HG03175 (cell line): ENCODE data around the gene ROBO2.

ENCODE experiments used
- ATAC-seq: cut with Tn5 transposase; IDR thresholded peaks from one replicate; pipeline ENCODE4 v1.9.1; 2021; ENCODE audit warnings: mild to moderate bottlenecking, moderate library complexity; ENCODE audit not compliant: unreplicated experiment

The ROBO2 gene

DNA sequence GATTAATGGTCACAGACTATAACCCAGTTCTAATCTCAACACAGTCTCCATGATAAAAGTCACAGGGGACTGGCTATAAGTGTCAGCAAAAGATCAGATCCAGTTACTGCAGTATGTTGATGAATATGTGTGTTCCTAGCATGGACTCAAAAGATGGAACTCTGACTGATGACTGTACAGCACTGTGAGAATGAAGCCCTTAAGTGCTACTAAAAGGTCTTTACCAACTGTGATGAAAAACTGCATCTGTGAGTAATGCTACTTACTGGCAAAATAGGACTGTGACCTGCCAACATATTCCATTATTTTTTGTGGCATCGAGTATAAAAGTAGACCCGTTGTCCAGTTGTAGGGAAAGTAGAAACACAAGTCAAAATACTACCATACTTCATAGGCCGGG is 284.2 kb downstream of the ROBO2 start:
- ATAC-seq, result no peak

DNA sequence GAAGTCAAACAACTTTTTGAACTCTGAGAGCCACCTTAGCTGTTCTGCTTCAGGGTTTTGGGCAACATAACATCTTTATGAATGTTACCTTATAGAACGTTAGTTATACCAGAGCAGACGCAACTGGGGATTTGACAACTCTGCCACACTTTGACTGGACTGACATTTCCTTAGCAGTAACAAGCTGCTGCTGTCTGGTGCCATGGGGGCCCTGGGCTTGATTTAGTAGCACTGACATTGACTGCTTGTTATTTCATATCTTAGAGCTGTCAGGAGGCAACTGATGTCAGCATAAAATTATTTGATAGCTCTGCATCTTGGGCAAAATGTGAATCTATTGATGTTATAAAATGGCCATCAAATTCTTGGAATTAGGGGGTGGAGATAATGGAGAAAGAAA is 285.4 kb downstream of the ROBO2 start:
- no peak for ATAC-seq

DNA sequence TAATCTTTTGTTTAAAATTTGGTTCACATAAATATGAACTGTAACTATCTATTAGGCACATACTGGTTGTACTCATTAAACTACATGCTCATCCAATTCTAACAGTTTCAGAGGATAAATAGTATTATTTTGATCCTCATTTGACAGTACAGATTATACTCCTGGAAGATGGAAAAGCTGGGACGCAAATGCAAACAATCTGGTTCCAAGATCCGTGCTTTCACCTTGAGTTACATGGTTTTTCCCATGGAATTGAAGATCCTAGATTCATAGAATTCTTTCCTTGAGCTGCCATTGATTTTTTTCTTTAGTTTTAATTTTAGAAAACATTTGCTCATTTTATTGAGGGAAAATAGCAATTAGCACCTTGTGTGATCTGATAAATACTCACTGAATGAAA is 285.8 kb downstream of the ROBO2 start:
- ATAC-seq, result no peak

DNA sequence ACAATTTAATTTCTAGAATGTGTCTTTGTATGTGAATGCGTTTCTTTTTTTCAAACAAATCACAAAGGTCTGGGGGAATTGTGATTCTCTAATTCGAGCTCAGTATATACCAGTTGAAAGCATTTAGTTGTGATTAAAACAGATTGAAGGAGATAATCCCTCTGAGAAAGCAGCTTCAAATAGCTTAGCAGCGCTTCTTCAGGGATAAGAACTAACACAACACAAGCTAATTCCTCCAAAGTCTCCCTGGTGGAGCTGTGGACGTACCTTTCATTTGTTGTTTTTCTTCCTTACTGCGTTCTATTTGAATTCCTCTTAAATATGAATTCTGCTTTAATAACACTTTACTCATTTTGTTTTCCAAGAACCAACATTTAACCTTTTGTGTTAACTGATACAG is 286.7 kb downstream of the ROBO2 start:
- ATAC-seq, result no peak

DNA sequence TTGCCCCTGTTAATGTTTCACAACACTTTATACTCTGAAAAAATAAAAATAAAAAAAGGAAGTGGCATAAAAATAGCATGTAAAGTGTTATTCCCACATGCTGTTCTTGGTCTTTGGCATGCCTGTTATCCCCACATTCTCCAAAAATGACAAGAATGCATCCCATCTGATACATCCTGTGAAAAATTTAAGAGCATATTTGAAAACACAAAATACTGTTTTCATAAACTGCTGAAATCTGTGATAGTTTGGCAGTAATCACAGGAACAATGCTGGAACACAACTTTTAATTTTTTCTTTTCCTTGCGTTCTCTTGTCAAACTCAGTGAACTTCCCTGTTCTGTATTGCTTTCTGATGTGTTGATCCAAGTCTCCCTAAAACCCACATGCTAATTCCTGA is 288.8 kb downstream of the ROBO2 start:
- ATAC-seq, result no peak

DNA sequence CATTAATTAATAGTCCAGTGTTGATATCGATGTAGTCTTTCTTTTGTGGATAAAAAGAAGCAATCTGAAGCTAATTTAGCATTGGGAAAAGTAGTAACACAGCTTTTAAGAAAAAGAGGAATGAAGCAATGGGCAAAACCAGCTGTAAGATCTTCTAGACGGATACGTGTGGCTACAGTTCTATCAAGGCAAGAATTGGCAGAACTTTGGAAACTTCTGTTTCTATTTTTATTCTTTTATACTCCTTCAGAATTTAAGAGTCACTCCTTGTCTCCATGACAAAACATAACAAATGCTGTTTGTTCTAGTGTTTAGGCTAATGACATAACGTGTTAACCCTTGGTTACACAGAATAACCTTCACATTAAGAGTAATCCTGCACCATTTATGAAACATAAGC is 289.2 kb downstream of the ROBO2 start:
- ATAC-seq, result no peak

DNA sequence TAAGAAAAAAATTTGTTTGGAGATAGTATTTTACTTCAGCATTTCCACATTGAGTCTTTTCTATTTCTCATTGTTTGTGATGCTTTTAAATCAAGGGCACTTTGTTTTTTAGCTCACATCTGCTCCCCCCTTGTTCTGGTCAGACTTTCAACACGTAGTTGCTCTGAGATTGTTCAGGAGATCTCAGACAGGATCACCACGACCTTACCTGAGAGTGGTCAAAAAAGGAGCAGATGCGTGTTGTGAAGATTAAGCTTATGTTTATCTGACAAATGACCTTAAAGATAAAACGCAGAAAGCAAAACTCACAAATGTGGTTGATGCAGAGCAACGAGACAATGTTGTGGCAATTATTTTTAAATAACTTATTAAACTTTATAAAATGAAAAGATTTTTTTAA is 298.3 kb downstream of the ROBO2 start:
- no peak for ATAC-seq

DNA sequence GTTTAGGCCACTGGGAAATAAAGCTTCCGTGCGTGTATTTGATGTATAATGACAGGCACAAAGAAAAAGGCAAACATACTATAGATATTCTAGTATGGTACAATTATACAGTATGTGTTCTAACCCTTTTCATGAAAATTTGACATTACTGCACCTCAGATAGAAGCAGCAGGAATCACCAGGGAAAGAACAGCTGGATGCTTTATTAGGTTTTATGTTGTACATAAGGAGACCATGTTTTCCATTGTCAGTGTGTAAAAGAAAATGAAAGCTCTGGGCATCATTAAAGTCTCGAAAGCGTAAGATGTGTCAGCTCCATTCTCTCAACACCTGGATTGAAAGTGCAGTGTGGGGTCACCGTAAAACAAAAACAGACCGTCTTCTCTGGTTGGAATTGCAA is 302.1 kb downstream of the ROBO2 start:
- no peak for ATAC-seq

DNA sequence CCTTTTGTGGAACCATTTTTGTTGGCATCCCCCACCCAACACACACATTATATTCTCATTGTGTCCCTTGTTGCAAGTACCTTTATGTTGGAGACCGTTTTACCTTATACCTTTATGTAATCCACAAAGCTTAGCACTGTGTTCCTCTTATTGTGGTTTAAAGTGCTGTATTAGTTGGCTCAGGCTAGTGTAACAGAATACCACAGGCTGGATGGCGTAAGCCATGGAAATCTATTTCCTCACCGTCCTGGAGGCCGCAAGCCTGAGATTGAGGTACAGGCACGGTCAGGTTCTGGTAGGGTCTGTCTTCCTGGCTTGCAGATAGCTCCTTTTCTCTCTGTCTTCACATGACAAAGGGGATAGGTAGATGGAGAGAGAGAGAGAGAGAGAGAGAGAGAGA is 302.8 kb downstream of the ROBO2 start:
- no peak for ATAC-seq

DNA sequence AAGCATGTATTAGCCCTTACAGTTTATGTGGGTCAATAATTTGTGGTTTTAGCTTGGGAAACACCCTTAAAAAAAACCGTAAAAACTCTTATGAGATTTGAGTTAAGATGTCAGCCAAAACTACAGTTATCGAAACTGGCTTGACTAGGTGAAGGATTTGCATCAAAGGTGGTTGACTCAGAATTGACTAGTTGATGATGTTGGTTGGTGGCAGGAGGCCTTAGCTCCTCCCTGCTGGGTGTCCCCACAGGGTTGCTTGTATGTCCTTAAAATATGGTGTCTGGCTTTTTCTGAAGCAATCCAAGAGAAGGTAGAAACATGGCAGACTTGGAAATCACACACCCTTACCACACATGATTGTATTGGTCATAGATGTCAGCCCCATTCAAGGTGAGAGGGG is 305.1 kb downstream of the ROBO2 start:
- no peak for ATAC-seq

DNA sequence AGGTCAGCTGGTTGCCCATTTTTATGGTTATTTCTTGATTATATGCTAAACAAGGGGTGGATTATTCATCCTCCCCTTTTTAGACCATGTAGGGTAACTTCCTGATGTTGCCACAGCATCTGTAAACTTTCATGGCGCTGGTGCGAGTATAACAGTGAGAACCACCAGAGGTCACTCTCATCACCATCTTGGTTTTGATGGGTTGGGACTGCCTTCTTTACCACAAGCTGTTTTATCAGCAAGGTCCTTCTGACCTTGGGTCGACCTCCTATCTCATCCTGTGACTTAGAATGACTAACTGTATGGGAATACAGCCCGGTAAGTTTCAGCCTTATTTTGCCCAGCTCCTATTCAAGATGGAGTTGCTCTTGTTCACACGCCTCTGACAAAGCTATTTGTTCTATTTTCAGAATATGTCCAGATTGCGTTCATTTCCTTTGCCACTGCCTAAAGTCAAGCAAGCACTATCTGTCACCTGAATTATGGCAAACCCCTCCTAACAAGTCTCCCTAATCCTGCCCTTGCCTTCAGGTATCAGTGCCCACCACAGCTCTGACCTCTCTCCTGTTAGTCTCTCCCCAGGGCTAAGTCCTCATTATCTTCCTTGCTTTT is 308.5 kb downstream of the ROBO2 start:
- ATAC-seq, result no peak

DNA sequence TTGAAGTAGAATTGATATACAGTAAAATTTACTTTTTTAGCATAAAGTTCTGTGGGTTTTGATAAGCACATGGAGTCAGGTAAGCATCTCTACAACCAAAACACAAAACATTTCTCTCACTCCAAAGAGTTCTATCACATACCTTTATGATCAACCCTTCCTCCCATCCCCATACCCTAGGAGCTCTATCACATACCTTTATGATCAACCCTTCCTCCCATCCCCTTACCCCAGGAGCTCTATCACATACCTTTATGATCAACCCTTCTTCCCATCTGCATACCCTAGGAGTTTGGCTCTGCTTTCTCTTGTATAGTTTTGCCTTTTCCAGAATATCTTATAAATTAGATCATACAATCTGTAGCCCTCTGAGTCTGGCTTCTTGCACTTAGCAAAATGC is 315.1 kb downstream of the ROBO2 start:
- no peak for ATAC-seq

DNA sequence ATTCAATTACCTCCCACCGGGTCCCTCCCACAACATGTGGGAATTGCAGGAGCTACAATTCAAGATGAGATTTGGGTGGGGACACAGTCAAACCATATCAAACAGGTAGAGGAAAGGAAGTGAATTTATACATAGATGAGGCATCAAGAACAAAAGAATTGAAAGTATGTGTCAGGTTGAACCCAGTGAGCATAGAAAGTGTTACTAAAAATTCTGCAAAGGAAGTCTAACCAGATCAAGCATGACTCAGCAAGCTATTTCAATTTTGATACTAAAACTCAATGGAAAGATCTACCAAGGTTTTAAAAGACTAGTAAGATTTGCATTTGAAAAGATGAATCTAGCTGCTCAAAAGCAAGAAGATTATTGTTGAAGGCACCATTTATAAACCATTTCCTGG is 323.0 kb downstream of the ROBO2 start:
- ATAC-seq, result no peak

DNA sequence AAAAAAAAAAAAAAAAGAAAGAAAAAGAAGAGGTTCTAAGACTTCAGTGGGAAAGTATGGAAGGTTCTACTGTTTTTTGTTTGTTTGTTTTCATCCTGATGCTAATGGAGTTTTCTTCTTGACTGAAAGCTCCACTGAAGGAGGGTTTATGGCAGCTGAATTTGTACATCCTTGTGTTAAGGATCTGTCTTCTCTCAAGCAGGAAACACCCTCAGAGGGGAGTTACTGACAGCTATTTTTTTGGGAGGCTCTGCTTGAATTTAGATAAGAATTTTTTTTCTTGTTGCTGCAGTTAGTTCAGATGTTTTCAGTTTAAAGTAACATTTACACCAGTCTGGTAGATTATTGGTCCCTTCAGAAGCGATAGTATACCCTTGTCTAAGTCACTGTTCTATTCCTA is 325.3 kb downstream of the ROBO2 start:
- ATAC-seq, result no peak

DNA sequence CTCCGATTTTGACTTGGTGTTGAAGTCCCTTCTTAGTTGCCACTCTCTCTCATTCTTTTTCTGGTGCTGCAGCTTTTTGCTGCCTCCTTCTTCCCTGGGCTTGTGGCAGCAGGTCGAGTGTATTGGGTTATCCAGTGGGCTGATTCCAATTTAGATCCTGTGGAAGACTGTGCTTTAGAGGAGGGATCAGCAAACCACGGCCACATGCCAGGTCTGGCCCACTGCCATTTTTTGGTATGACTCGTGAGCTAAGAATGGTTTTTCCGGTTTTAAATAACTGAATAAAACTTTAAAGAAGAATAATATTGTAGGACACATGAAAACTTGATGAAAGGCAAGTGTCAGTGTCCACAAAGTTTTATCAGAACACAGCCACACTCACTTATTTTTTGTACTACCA is 330.5 kb downstream of the ROBO2 start:
- ATAC-seq, result no peak

DNA sequence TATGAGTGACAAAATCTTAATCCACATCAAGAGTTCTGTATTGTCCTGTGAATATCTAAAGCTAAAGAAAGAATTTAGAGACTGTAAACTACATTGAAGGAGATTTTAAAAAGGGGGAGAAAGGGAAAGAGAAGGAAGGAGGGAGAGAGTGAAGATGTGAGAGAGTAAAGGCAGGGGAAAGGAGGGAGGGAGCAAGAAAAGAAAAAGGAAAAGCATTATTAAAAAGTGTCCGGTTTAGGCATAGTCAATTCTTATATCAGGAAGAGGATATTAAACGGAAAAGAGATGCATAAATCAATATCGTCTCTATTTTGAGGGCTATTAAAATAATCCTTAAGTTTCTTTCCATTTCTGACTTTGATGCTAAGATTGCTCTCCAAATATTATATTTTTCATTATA is 332.1 kb downstream of the ROBO2 start:
- ATAC-seq, result no peak

DNA sequence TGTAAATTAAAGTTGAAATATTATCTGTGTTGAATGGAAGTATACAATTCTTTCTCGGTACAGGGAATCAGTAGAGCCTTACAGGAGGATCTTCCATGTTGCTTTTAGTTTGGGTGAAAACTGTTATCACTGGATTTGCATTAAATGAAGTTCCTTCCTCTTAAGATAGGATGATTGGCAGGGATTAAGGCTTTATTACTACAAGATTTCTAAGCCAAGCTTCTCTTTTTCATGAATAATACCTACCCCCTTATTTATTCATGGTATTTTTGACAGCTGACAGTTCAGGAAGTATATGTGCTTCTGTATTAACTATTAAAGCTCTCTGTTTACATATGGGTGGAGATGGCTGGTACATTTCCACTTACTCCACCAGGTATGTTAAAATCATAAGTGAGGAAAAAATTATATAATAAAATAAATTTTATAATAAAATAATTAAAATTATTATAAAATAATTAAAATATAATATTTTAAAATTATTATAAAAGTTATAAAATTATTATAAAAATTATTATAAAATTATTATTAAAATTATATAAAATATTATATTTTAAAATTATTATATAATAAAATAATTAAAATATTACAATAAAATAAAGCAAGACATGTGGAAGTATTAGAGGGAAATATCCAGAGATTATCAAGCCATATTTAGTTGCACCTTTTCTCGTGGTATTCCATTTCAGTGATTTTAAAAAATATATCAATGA is 332.9 kb downstream of the ROBO2 start:
- ATAC-seq, result no peak

DNA sequence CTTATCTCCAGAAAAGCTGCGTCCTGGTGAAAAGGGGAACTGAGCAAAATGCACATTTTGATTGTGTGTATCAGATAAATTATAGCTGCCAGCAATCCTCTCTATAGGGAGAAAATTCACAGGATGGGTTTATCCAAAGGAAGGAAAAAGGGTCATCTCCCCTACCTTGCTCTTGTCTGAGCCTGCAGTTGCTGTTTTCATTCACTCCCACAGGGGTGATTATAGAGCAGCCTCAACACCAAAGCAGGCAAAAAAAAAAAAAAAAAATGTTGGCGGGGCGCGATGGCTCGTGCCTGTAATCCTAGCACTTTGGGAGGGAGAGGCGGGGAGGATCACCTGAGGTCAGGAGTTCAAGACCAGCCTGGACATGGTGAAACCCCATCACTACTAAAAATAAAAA is 333.7 kb downstream of the ROBO2 start:
- ATAC-seq, result no peak

DNA sequence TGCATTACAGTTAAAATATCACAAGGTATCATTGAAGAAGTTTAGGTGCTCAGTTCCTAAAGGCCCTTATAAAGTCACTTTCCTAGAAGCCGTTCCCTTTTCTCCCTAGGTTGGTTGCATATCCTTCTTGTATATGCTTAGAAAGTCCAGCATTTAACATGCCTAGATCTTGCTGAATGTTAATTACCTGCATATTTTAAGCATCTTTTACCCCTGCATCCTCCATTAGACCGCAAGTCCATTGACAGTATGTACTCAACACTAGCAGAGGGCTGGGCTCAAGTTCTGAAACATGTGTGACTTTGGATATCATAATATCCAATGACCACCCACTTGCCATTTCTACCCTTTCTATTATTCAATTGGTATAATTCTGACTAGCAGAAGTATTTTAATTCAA is 336.6 kb downstream of the ROBO2 start:
- no peak for ATAC-seq

DNA sequence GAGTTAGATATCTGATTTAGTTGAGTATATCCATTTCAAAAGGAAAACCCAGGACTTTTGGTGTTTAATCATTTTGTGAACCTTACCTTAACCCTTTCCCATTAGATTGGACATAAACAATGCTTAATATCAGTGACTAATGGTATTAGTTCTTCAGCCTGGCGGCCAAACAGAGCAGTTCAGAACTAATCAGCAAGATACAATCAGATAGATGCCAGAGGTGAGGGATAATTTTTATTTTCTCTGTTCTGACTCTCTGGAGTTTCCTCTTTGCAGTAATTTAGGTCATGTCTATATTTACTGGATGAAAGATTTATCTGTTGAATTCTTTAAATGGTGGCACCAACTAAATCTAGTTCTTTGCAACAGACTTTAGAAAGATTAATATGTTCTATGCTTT is 337.8 kb downstream of the ROBO2 start:
- no peak for ATAC-seq

DNA sequence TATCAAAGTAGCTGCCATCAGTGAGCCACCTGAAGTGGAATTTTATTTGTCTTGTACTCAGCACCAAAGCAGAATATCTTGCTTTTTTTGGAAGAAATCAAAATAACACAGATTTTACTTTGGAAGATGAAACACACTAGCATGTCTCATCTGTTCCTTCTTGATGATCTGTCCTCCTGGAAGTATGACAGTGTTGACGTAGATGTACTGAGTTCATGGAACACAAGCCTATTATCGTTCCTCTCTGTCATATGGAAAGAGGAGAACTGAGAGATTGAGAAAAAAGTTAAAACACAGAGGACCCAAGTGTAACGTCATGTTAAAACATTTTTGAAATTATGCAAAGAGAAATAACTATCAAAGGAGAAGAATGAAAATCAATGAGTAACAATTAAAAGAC is 340.2 kb downstream of the ROBO2 start:
- no peak for ATAC-seq

DNA sequence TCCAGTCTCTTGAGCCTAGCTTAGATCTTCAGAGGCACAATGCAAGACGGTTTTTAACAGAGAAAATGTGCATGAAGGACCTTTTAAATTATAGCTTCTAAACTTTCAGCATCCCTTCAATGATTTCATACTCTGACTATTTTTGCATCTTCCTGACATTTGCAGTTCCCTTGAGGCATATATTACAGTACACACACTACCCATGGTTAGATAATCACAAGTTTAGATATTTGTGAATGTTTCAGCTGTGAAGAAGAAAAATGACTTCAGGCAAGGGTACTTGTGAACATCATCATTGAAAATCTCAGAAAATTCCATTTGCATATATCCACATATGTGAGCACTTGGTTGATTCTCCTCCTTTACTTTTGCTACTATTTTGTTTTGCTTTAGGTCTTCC is 341.5 kb downstream of the ROBO2 start:
- ATAC-seq, result no peak

DNA sequence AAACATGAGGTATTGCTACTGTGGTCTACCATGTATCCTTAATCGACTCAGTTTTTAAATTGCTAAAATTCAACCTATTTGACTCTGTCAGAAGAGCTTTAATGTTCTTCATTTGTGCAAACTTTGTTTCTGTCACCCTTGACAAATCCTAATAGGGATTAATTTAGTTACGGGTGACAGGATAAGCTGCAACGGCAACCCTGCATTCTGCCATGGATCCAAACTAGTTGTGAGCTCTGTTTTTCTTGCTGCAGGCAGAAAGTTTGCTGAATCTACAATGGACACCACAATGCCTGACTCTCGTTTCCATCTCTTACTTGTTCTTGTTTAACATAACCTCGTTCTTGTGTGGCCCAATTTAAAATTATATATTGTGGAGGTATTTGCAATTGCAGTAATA is 352.3 kb downstream of the ROBO2 start:
- no peak for ATAC-seq
